ENCODE data around the gene IFIT1B. TPM values are rescaled to one million over a fixed set of nuclear protein-coding genes. Genes with fewer than 3 reads are reported as not detected.

The IFIT1B gene
- total RNA-seq, 2 experiments from 2014 or later: 0.11 to 0.14 TPM

DNA sequence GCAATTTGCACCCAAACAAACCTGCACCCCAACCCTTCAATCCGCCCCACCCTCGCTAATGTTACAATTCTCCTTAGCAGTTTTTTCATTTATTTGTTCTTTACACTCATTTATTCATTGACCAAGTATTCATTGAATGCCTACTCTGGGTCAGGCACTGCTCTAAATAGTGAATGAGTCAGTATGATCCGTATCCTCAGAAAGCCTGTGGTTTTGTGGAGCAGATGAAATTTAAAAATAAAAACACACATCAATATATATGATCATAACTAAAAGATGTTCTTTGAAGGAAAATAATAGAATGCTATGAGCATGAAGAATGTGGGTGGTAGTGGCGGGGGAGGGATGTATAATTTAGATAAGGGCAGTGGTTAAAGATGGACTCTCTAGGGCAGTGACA is 49.8 kb downstream of the IFIT1B start:
- POLR2A ChIA-PET: no interaction called here
- no peak overlapping the region for H3K27ac Mint-ChIP-seq
- H3K27me3 Mint-ChIP-seq: peaks cover 7% of the 10 kb centered on the region

DNA sequence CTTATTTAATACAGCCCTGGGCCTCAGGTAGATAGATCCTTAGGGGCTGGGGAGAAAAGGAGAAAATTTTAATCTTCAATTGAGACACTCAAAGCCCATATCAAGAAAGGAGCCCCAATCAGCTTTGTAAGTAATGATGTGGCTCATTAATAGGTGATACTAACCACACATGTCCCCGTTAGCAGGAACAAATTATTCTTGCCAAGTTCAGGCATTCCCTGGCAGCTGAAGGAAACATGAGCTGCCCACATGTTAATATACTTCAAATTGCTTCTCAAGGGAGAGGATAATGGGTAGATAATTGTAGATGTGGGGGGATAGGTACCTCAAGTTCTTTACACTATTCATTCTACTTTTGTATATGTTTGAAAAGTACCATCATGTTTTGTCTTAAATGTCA is 51.0 kb downstream of the IFIT1B start:
- Histone ChIP-seq H3K27me3 (ENCODE audit: control insufficient read depth in 1 of 2, insufficient read depth in 2 of 2, low read length in 2 of 2) (peaks cover 0 to 6% of the 10 kb centered on the region in 2 experiments), H3K36me3 (ENCODE audit: insufficient read depth, low read length) (no peaks in the 10 kb centered on the region), H3K9me3 (ENCODE audit: control insufficient read depth in 1 of 2, insufficient read depth in 1 of 2, low read length in 2 of 2) (no peaks in the 10 kb centered on the region), H3K4me3 (ENCODE audit: low read length) (no peak overlapping the region), H3K27ac (ENCODE audit: low read depth in 1 of 2, low read length in 2 of 2) (no peak overlapping the region), H3K4me1 (ENCODE audit: insufficient read depth, low read length) (no peaks in the 10 kb centered on the region)
- Mint-ChIP-seq H3K9me3 (no peaks in the 10 kb centered on the region), H3K4me1 (ENCODE audit: low read depth) (no peaks in the 10 kb centered on the region), H3K27me3 (peaks cover 7% of the 10 kb centered on the region), H3K27ac (no peak overlapping the region), H3K4me3 (no peak overlapping the region), H3K36me3 (ENCODE audit: low read depth) (no peaks in the 10 kb centered on the region)
- ATAC-seq (ENCODE audit: poor library complexity): no peak
- ChIA-PET POLR2A (interaction anchor here (0.7 kb wide), 1 partner anchor 36 kb away, joined by 3 read pairs; the partner anchor contains the start of gene IFIT1), CTCF (interaction anchor here (1.7 kb wide), 1 partner anchor 10 kb away, joined by 5 read pairs; no protein-coding TSS in a partner anchor)
- intact Hi-C loops (cut with DNase I, micrococcal nuclease): loop anchor here (2.0 to 10.0 kb wide), 5 partner anchors 134 to 1436 kb away; partner anchors contain the start of gene KIF20B (in 2 of the 2)
- no peak for DNase-seq
- TF ChIP-seq, protein P1, sequence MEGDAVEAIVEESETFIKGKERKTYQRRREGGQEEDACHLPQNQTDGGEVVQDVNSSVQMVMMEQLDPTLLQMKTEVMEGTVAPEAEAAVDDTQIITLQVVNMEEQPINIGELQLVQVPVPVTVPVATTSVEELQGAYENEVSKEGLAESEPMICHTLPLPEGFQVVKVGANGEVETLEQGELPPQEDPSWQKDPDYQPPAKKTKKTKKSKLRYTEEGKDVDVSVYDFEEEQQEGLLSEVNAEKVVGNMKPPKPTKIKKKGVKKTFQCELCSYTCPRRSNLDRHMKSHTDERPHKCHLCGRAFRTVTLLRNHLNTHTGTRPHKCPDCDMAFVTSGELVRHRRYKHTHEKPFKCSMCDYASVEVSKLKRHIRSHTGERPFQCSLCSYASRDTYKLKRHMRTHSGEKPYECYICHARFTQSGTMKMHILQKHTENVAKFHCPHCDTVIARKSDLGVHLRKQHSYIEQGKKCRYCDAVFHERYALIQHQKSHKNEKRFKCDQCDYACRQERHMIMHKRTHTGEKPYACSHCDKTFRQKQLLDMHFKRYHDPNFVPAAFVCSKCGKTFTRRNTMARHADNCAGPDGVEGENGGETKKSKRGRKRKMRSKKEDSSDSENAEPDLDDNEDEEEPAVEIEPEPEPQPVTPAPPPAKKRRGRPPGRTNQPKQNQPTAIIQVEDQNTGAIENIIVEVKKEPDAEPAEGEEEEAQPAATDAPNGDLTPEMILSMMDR (IDR thresholded peaks at IDR 0.05): no peak

More for the DNA sequence above, 49.8 kb downstream of the IFIT1B start:
- Histone ChIP-seq H3K27ac (ENCODE audit: low read depth in 1 of 2, low read length in 2 of 2) (no peak overlapping the region), H3K36me3 (ENCODE audit: insufficient read depth, low read length) (no peaks in the 10 kb centered on the region), H3K4me1 (ENCODE audit: insufficient read depth, low read length) (no peaks in the 10 kb centered on the region), H3K27me3 (ENCODE audit: control insufficient read depth in 1 of 2, insufficient read depth in 2 of 2, low read length in 2 of 2) (peaks cover 0 to 6% of the 10 kb centered on the region in 2 experiments), H3K4me3 (ENCODE audit: low read length) (no peak overlapping the region), H3K9me3 (ENCODE audit: control insufficient read depth in 1 of 2, insufficient read depth in 1 of 2, low read length in 2 of 2) (no peaks in the 10 kb centered on the region)
- intact Hi-C loops (cut with DNase I, micrococcal nuclease): loop anchor here (2.0 to 10.0 kb wide), 5 partner anchors 135 to 1437 kb away; partner anchors contain the start of gene KIF20B (in 2 of the 2)
- H3K36me3 Mint-ChIP-seq (ENCODE audit: low read depth): no peaks in the 10 kb centered on the region
- no peaks in the 10 kb centered on the region for H3K9me3 Mint-ChIP-seq
- no peaks in the 10 kb centered on the region for H3K4me1 Mint-ChIP-seq (ENCODE audit: low read depth)
- TF ChIP-seq, protein P1 (IDR thresholded peaks at IDR 0.05): no peak
- CTCF ChIA-PET: no interaction called here
- H3K4me3 Mint-ChIP-seq: no peak overlapping the region
- ATAC-seq (ENCODE audit: poor library complexity): no peak
- no peak for DNase-seq

DNA sequence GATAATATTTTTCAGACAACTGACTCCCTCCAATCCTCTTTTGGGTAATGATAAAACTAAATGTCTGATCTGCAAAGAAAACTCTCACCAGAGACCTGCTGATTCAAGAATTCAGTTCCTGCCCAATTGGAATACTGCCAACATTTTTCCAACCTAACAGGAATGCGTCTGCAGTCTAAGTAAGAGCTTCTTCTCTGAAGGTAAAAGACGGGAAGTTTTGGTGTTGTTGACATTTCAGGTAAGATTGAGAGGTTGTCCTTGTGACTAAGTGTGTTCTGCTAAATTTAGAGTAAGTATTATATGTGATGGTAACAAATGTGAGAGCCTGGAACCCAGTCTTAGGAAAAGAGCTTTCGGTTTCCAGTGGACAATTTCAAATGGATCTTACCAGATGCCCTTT is 54.1 kb downstream of the IFIT1B start:
- ATAC-seq (ENCODE audit: poor library complexity) (no peak), DNase-seq (no peak)
- no peaks in the 10 kb centered on the region for H3K36me3 ChIP-seq (ENCODE audit: insufficient read depth, low read length)
- Mint-ChIP-seq H3K9me3 (no peaks in the 10 kb centered on the region), H3K27me3 (peaks cover 21% of the 10 kb centered on the region), H3K27ac (no peak overlapping the region), H3K36me3 (ENCODE audit: low read depth) (no peaks in the 10 kb centered on the region), H3K4me1 (ENCODE audit: low read depth) (no peaks in the 10 kb centered on the region), H3K4me3 (no peak overlapping the region)
- H3K9me3 ChIP-seq (ENCODE audit: control insufficient read depth in 1 of 2, insufficient read depth in 1 of 2, low read length in 2 of 2): no peaks in the 10 kb centered on the region
- H3K27me3 ChIP-seq (ENCODE audit: control insufficient read depth in 1 of 2, insufficient read depth in 2 of 2, low read length in 2 of 2): peaks cover 5 to 6% of the 10 kb centered on the region in 2 experiments
- no peak overlapping the region for H3K27ac ChIP-seq (ENCODE audit: low read depth in 1 of 2, low read length in 2 of 2)
- ChIA-PET POLR2A (interaction anchor here (1.1 kb wide), 1 partner anchor 180 kb away, joined by 4 read pairs; the partner anchor contains the start of gene LIPA), CTCF (interaction anchor here (1.0 kb wide), 1 partner anchor 13 kb away, joined by 3 read pairs; no protein-coding TSS in a partner anchor)
- TF ChIP-seq, protein P1 (IDR thresholded peaks at IDR 0.05): no peak
- H3K4me3 ChIP-seq (ENCODE audit: low read length): no peak overlapping the region
- H3K4me1 ChIP-seq (ENCODE audit: insufficient read depth, low read length): no peaks in the 10 kb centered on the region
- intact Hi-C loops (cut with DNase I, micrococcal nuclease): no loop called here

Other genes with a start within 250 kb of the IFIT1B start
- under 1 TPM; 0.49 to 0.50 TPM for gene CH25H, start 170.7 kb upstream of the IFIT1B start, total RNA-seq
- 10 to 100 TPM; 15.6 to 16.4 TPM for gene LIPA, start 126.3 kb upstream of the IFIT1B start, total RNA-seq
- gene IFIT2, start 76.0 kb upstream of the IFIT1B start, total RNA-seq: 10 to 100 TPM; 36.9 to 38.9 TPM
- 10 to 100 TPM; 11.5 to 12.8 TPM for gene IFIT3, start 50.1 kb upstream of the IFIT1B start, total RNA-seq
- 1 to 10 TPM; 5.1 to 6.2 TPM for gene IFIT1, start 14.6 kb downstream of the IFIT1B start, total RNA-seq
- gene IFIT5, start 36.5 kb downstream of the IFIT1B start, total RNA-seq: 10 to 100 TPM; 25.2 to 25.9 TPM
- gene SLC16A12, start 157.5 kb downstream of the IFIT1B start, total RNA-seq: not detected

Measured in CD4-positive, alpha-beta T cell (primary cell).